Smooth muscle cell (in vitro differentiated cells): ENCODE data around the gene DOK1. TPM values are rescaled to one million over a fixed set of nuclear protein-coding genes. Genes with fewer than 3 reads are reported as not detected.
A peak's percentile ranks its signal among the peaks of the same experiment; 100 is the strongest.

Experiments used
- DNase-seq: peaks from one replicate; lab custom pipeline; 2025; ENCODE audit not compliant: unreplicated experiment; lab: John Stamatoyannopoulos, UW
- H2AFZ ChIP-seq: fragments of 200-600 bp; sonication (generic); 2 replicates; pipeline ENCODE4 v1.6.0; 2016; ENCODE audit warnings: antibody characterized with exemption, low read depth, mild to moderate bottlenecking
- H3F3A ChIP-seq: fragments of 200-600 bp; sonication (generic); 2 replicates; pipeline ENCODE4 v1.6.0; 2017; ENCODE audit warnings: antibody characterized with exemption, low read depth
- H3K27ac ChIP-seq: fragments of 200-600 bp; sonication (generic); 2 replicates; pipeline ENCODE4 v1.5.1; 2016; ENCODE audit warnings: low read depth, mild to moderate bottlenecking
- H3K27me3 ChIP-seq: fragments of 200-600 bp; sonication (generic); 2 replicates; pipeline ENCODE4 v1.6.1; 2016; ENCODE audit warnings: low read depth, mild to moderate bottlenecking
- H3K36me3 ChIP-seq: fragments of 200-600 bp; sonication (generic); 2 replicates; pipeline ENCODE4 v1.5.1; 2016; ENCODE audit warnings: low read depth
- H3K4me1 ChIP-seq: fragments of 200-600 bp; sonication (generic); 2 replicates; pipeline ENCODE4 v1.5.1; 2016; ENCODE audit warnings: low read depth
- H3K4me2 ChIP-seq: fragments of 200-600 bp; sonication (generic); 2 replicates; pipeline ENCODE4 v1.6.0; 2016; ENCODE audit warnings: mild to moderate bottlenecking
- H3K4me3 ChIP-seq: fragments of 200-600 bp; sonication (generic); 2 replicates; pipeline ENCODE4 v1.5.1; 2016; ENCODE audit warnings: mild to moderate bottlenecking
- H3K79me2 ChIP-seq: fragments of 200-600 bp; sonication (generic); 2 replicates; pipeline ENCODE4 v1.6.0; 2016; ENCODE audit warnings: low read depth, mild to moderate bottlenecking
- H3K9ac ChIP-seq: fragments of 200-600 bp; sonication (generic); 2 replicates; pipeline ENCODE4 v1.6.0; 2016; ENCODE audit warnings: low read depth
- H3K9me3 ChIP-seq: fragments of 200-600 bp; sonication (generic); replicated peaks from 2 replicates; pipeline ENCODE4 v1.5.1; 2016; ENCODE audit warnings: low read depth
- H4K20me1 ChIP-seq: fragments of 200-600 bp; sonication (generic); 2 replicates; pipeline ENCODE4 v1.6.0; 2016; ENCODE audit warnings: low read depth
- WGBS: methylation state at CpG from one replicate; pipeline ENCODE4 v1.1.7; 2016; ENCODE audit warnings: low lambda C conversion rate; 5-methylcytosine and 5-hydroxymethylcytosine counted together
- polyA plus RNA-seq: library from polyadenylated mRNA; unstranded; fragments of >200 nt; fragmentation: Nextera tagmentation; extraction: Ambion mirVana; gene quantifications from 2 replicates; pipeline ENCODE4 v1.2.1, GENCODE V29; 2016
- total RNA-seq: library from RNA; depleted of rRNA; stranded (reverse); fragments of >200 nt; gene quantifications from 2 replicates; pipeline ENCODE4 v1.2.3, GENCODE V29; 2014
- TF ChIP-seq, protein P1 (sequence below): fragments of 200-600 bp; sonication (generic); IDR thresholded peaks from 2 replicates; pipeline ENCODE4 v1.5.1; 2017; ENCODE audit warnings: borderline replicate concordance, mild to moderate bottlenecking, antibody characterized with exemption; ENCODE audit not compliant: insufficient read depth, poor library complexity, severe bottlenecking

DOK1 gene
- total and polyA plus RNA-seq, 2 experiments from 2014 or later: 11.7 to 41.3 TPM

DNA sequence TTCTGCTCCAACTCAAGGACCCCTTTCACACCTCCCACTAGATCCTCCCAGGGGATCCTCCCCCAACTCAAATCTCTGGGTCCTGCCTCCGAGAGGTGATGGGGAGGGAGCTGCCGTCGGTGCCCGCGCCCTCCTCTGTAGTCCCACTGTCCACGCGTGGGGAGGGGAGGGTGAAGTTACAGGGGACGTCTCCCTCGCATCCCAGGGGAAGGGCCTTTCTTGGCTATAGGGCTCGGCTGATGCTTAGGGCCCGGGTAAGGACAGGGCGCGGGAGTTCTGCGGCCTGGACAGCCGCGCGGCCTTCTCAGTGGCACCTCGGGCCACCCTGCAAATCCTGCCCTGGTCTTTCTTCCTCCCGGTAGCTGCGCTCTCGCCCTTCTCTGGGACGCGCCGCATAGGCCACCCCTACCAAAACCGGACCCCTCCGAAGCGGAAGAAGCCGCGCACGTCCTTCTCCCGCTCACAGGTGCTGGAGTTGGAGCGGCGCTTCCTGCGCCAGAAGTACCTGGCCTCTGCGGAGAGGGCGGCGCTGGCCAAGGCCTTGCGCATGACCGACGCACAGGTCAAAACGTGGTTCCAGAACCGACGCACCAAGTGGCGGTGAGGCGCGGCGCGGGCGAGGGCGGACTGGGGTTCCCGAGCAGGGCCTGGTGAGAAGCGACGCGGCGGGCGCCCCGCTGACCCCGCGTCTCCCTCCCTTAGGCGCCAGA, 39.1 kb upstream of the DOK1 start:
- Histone ChIP-seq H3K9me3 (no peaks in the 10 kb centered on the region), H3K4me3 (peak overlapping the region; percentile 26), H3K36me3 (no peaks in the 10 kb centered on the region), H2AFZ (no peak overlapping the region), H3K27me3 (peaks cover 100% of the 10 kb centered on the region), H3K4me1 (peaks cover 17% of the 10 kb centered on the region), H3K4me2 (peak overlapping the region; percentile 84), H4K20me1 (no peaks in the 10 kb centered on the region), H3K27ac (no peak overlapping the region), H3K9ac (no peak overlapping the region), H3K79me2 (no peaks in the 10 kb centered on the region), H3F3A (no peaks in the 10 kb centered on the region)
- TF ChIP-seq, protein P1, sequence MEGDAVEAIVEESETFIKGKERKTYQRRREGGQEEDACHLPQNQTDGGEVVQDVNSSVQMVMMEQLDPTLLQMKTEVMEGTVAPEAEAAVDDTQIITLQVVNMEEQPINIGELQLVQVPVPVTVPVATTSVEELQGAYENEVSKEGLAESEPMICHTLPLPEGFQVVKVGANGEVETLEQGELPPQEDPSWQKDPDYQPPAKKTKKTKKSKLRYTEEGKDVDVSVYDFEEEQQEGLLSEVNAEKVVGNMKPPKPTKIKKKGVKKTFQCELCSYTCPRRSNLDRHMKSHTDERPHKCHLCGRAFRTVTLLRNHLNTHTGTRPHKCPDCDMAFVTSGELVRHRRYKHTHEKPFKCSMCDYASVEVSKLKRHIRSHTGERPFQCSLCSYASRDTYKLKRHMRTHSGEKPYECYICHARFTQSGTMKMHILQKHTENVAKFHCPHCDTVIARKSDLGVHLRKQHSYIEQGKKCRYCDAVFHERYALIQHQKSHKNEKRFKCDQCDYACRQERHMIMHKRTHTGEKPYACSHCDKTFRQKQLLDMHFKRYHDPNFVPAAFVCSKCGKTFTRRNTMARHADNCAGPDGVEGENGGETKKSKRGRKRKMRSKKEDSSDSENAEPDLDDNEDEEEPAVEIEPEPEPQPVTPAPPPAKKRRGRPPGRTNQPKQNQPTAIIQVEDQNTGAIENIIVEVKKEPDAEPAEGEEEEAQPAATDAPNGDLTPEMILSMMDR: no peak
- WGBS: 7% methylated on average over 60 of the region's 60 CpGs
- DNase-seq: no peak

DNA sequence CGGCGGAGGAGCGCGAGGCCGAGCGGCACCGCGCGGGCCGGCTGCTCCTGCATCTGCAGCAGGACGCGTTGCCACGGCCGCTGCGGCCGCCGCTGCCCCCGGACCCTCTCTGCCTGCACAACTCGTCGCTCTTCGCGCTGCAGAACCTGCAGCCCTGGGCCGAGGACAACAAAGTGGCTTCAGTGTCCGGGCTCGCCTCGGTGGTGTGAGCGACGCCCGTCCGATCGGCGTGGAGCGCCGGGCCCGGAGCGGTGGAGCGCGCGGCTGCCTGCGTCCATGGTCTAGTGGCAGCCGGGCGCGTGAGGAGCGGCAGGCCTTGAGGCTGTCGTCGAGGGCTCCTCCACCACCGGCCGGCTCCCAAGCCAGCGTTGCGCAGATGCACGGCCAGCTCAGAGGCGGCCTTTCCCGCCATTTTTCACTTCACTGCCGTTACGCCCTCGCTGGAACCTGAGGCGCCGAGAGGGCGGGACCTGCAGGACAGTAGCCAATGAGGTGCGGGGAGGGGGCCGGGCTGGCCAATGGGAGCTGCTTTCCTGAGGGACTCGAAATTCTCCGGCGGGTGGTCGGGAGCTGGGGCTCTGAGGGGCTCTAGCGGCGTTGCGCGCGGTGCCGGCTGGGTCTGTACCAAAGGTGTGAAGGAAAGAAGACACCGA, 38.4 kb upstream of the DOK1 start:
- TF ChIP-seq, protein P1: no peak
- no peaks in the 10 kb centered on the region for H3F3A ChIP-seq
- no peaks in the 10 kb centered on the region for H3K9me3 ChIP-seq
- H3K79me2 ChIP-seq: no peaks in the 10 kb centered on the region
- H2AFZ ChIP-seq: no peak overlapping the region
- peaks cover 17% of the 10 kb centered on the region for H3K4me1 ChIP-seq
- peak overlapping the region; percentile 84 for H3K4me2 ChIP-seq
- peaks cover 100% of the 10 kb centered on the region for H3K27me3 ChIP-seq
- DNase-seq: no peak
- WGBS: 10% methylated on average over 65 of the region's 72 CpGs
- H3K4me3 ChIP-seq: peak overlapping the region; percentile 26
- no peaks in the 10 kb centered on the region for H4K20me1 ChIP-seq
- no peak overlapping the region for H3K27ac ChIP-seq
- no peaks in the 10 kb centered on the region for H3K36me3 ChIP-seq
- no peak overlapping the region for H3K9ac ChIP-seq

DNA sequence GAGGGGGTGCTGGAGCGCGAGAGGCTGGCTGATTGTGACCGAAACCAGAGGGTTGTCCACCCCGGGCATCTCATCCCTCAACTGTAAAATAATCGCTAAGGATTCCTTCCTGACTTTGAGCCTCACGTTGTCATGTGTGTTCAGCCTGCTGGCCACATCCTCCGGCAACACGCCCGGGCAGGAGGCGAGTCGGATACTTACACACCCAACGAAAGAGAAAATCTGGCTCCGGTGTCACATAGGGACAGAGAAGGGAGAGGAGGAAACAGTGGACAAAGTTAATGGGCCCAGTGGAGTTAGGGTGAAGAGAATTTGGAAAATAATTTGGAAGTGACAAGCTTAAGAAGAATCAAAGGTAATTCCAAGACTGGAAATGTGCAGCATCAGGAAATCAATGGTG, 37.9 kb upstream of the DOK1 start:
- Histone ChIP-seq H3K4me1 (peaks cover 17% of the 10 kb centered on the region), H3K4me2 (peak overlapping the region; percentile 84), H4K20me1 (no peaks in the 10 kb centered on the region), H3K9ac (no peak overlapping the region), H3K4me3 (no peak overlapping the region), H3K9me3 (no peaks in the 10 kb centered on the region), H3K27ac (no peak overlapping the region), H3K79me2 (no peaks in the 10 kb centered on the region), H3F3A (no peaks in the 10 kb centered on the region), H3K27me3 (peaks cover 100% of the 10 kb centered on the region), H2AFZ (no peak overlapping the region), H3K36me3 (no peaks in the 10 kb centered on the region)
- 83% methylated on average over 13 of the region's 13 CpGs for WGBS
- DNase-seq: no peak
- TF ChIP-seq, protein P1: no peak
